Left forelimb (tissue), 1 donor: ENCODE results near the gene CLTC.
A peak's percentile ranks its signal among the peaks of the same experiment; 100 is the strongest.
"Not testable (repeated sequence)": the region's sequence is repeated elsewhere in the genome, so short reads cannot be mapped to it uniquely, and the experiment has no call there.

Experiments used
- DNase-seq: peaks from one replicate; pipeline ENCODE4 v3.0.0-alpha.2; 2018; ENCODE audit warnings: low spot score

Gene CLTC

DNA sequence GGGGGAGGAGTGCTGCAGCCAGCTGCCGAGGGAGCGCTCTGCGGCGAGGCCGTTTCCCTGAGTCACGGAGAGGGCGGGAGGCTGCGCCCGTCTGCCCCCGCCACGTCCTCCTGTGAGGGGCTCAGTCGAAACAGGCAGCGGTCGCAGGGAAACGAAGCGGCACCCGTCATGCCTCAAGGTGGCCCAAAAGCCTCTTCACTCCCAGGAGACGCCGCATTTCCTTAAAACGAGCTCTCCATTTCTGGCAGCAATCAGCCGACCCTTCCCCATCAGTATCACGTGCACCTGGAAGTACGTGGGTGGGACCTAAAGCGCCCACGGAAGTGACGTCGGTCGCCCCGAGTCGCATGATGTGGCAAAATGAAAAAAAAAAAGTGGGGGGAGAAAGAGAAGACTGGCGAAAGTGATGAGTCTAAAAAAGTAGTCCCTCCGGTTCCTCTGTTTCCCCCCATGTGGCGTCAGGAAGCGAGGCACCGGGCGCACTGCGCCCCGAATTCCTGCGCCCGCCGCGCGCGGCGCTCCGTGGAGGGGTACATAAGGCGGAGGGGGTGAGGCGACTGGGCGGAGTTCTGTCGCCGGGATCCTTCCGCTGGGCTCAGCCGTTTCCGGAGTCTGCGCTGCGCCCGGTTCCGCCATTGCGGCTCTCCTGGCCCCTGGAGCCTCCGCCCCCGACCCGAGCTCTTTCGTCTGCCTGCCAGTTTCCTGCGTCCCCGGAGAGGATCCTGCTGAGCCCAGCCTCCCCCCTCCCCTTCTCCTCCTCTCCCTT lies at the start of gene CLTC:
Gene CLTC, plus strand, starts transcription at position 598 of the 766 bp plus-strand sequence. CDS start 237 bp downstream, outside the sequence.
- DNase-seq: peak; percentile 97

GRCh38 chr17:59572301-59572924 lies 47.3 kb upstream of the CLTC start:
- no peak for DNase-seq

DNA sequence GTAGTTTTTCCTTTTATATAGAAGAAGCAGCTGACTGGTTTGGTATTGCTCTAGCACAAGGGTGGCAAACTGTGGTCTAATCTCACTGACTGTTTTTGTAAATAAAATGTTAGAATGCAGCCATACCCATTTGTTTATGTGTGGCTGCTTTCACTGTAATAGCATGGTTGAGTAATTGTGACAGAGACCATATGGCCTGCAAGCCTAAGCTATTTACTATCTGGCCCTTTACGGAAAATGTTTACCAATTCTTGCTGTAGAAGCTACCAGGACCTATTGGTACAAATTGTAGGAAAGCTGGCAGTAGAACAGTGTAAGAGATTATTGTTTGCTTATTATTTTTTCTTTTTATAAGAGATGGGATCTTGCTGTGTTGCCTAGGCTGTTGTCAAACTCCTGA lies 35.5 kb upstream of the CLTC start:
- DNase-seq: not testable (repeated sequence)

GRCh38 chr17:59600169-59600568 lies 19.5 kb upstream of the CLTC start:
- no peak for DNase-seq

DNA sequence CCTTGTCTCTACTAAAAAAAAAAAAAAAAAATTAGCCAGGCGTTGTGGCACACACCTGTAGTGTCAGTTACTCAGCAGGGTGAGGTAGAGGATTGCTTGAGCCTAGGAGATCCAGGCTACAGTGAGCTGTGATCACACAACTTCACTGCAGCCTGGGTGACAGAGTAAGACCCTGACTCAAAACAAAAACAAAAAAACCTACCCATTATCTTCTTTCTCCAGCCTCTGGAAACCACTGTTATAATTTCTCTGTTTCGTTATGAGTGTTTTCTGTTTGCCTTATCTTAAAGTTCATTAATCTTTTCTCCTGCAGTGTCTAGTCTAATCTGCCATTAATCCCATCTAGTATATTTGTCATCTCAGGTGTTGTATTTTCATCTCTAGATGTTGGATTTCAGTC lies 18.6 kb upstream of the CLTC start:
- no peak for DNase-seq

DNA sequence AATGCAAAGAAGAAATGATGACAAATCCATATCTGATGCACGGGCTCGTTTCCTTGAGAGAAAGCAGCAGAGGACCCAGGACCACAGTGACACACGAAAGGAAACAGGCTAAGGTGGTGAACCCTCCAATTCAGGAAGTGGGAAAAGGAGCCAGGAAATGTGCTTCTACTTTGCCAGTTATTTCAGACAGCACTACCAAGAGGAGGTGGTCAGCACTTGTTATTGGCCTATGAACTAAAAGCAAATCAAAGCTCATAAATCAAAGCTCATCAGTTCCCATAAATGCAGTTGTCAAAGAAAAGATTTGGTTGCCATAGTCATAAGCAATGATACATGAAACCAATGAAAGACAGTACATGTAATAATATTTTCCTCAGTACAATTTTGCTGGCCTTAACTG lies 12.6 kb upstream of the CLTC start:
- no peak for DNase-seq

- DNase-seq: no peak
Measured at GRCh38 chr17:59607817-59608403, 11.8 kb upstream of the CLTC start.

DNA sequence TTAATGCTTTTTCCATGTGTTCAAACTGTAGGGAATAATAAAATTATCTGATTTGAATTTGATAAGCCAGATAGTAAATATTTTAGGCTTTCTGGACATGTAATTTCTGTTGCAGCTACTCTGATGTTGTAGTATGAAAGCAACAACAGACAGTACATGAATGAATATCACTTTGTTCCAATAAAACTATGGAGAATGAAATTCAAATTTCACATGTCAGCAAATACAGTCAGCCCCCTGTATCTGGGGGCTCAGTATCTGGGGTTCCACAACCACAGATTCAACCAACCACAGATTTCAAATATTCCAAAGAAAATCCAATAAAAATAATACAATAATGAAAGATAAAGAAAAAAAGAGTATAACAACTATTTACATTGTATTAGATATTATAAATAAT lies 8.2 kb upstream of the CLTC start:
- no peak for DNase-seq

- no peak for DNase-seq
Measured at GRCh38 chr17:59616253-59616920, 3.3 kb upstream of the CLTC start.

- DNase-seq: no peak
Measured at GRCh38 chr17:59617156-59617732, 2.5 kb upstream of the CLTC start.

- no peak for DNase-seq
Measured at GRCh38 chr17:59619035-59619297, 729 bp upstream of the CLTC start.

DNA sequence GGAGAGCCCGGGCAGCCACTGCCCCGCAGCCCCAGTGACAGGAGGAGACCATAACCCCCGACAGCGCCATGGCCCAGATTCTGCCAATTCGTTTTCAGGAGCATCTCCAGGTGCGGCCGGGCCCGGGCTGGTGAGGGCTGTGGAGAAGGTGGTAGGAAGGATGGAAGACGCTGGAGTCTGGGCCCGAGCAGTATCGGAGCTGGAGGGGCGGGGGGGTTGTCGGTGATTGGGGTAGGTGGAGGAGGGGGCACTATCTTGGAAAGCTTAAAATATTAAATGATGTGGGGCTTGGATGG lies 317 bp downstream of the CLTC start:
- no peak for DNase-seq

DNA sequence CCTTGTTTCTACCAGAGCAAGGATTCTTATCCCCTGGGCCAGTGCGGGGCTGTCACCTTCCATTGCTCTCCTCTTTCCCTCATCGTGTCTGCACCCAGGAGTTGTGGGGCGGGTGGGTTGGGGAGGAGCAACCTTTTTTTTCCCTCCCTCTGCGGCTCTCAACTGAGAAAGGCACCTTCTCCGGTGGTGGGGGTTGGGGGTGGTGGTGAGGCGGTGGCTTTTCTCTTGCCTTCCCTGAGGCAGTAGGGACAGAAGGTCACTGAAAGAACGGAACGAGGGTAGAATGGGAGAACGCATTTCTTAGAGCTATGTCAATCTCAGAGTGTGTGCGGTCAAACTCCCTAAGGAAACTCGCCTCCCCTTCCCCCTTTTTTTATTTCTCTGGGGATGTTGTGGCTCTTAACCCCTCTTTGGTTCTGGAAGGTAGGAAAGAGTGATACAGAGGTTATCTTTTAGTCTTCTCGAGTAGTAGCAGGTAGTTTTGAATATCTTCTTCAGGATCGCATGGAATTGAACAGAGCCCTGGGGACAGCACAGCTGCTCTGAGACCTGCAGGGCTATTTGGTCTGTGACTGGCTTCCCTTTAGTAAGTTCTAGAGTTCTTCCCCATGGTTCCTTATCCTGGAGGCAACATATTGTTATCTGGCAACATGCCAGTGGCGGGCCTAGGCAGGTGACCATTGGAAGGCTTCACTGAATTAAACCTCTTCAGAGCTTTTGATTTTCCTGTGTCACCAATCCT lies 994 bp downstream of the CLTC start:
- peak; percentile 64 for DNase-seq

DNA sequence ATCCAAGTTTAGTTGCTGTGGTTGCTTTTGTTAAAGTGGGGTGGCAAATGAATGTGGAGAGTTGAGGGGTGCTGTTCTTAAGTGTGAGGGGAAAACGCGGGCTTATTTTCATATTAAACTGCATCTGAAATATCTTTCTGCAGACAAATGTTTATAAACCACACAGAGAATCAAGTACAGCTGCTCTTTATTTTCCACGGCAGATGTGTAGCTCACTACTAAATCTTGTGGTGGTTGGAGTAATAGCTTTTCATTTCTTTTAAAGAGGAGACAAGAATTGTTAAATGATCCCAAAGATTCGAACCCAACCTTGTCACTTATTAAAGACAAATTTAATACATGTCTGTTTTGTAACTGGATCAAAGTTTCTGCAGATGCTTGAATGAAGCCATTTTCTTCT lies 2.1 kb downstream of the CLTC start:
- no peak for DNase-seq

DNA sequence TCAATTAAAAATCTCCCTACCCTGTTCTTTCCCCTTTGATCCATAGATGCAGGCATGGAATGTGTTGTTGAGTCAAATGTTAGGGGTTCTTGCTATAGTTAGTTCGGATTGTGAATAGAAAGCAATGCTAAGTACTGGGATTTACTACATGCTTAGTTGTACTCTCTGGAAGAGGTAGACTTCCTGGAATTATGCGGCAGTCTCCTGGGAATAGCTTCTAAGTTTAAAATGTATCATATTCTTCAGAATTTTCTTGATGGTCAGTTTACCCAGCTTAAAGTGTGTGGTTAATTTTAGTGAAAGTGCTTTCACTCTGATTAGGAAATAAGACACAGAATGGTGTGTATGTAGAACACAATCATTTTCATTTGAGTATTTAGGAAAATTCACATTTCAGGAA lies 3.5 kb downstream of the CLTC start:
- no peak for DNase-seq

- no peak for DNase-seq
Measured at GRCh38 chr17:59626756-59627155, 7.1 kb downstream of the CLTC start.

DNA sequence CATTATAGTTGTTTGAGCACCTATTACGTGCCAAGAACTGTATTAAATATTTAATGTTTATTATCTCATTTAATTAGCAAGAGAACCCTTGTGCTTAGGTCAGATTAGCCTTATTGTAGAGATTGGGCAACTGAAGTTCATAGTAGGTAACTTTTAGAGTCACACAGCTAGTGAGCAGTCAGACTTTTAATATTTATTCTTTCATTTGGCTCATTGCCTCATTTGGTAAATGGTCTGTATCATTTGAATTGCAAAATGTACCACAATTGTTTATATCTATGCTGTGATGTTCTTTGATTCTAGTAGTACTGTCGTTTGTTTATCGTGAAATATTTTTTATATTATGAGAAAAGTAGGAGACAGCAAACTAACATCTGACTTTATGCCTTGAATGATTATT lies 7.6 kb downstream of the CLTC start:
- no peak for DNase-seq

- no peak for DNase-seq
Measured at GRCh38 chr17:59627770-59628171, 8.1 kb downstream of the CLTC start.

DNA sequence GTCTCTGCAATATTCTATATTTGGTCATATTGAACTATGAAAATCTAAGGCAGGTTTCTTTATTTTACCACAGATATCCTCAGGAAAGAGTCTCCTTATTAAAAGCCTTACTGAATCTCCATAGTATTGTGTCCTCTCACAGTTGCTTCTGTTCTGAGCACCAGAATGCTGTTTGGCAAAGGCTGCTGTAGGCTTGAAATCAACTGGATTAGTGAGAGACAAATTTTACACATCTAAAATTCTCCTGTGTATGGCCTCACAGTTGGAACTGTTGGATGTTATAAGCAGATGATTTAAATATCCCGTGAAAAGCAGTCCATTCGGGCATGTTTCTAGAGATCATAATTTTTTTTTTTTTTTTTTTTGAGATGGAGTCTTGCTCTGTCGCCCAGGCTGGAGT lies 9.5 kb downstream of the CLTC start:
- DNase-seq: no peak

DNA sequence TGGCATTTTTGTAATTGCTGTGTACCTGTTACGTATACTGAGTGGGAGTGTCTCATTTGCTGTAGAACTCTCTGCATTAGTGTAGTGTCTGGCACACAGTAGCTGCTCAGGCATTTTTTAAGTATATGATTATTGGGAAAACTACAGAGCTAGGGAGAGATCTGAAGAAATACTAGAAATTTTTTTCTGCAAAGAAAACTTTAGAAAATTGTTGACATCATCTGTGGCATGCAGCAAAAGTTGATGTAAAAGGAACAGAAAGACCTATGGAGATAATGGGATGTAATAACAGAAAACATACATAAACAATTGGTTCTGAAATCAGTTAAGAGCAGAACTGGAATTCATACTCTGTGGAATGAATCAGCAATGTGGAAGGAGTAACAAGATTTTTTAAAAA lies 11.6 kb downstream of the CLTC start:
- DNase-seq: no peak

DNA sequence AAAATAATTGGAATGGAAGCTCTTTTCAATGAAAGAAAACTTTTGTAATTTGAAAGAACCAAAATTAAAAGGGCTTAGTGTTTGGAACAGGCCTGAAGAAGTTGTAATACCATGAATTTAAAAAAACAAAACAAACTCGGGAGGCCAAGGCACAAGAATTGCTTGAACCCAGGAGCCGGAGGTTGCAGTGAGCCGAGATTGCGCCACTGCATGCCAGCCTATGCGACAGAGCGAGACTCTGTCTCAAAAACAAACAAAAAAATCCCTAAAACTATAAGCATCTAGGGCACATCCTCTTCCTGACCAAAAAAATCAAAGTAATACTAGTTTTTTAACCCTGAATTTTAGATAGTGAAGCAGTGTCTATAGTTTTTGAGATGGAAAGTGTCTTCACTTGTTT lies 12.7 kb downstream of the CLTC start:
- no peak for DNase-seq

GRCh38 chr17:59633658-59634359 lies 14.1 kb downstream of the CLTC start:
- DNase-seq: no peak
